Astrocyte of the spinal cord (primary cell): ENCODE measurements around the gene FFAR2.

Experiments used
- DNase-seq: peaks from one replicate; pipeline ENCODE4 v3.0.0; 2011; ENCODE audit warnings: low read depth, low spot score
- H3K4me3 ChIP-seq: 2 replicates; pipeline ENCODE4 v1.5.1; 2011; ENCODE audit warnings: low read depth, mild to moderate bottlenecking, low read length, moderate library complexity
- in situ Hi-C: cut with HindIII; loops from 2 replicates; pipeline ENCODE4 v1.10.0; 2017; ENCODE audit warnings: low sequenced_read_pairs
- TF ChIP-seq, protein P1 (sequence below): IDR thresholded peaks from 2 replicates; pipeline ENCODE4 v1.5.1; 2012; ENCODE audit warnings: low read depth, mild to moderate bottlenecking, low read length, inconsistent platforms

FFAR2 gene

DNA sequence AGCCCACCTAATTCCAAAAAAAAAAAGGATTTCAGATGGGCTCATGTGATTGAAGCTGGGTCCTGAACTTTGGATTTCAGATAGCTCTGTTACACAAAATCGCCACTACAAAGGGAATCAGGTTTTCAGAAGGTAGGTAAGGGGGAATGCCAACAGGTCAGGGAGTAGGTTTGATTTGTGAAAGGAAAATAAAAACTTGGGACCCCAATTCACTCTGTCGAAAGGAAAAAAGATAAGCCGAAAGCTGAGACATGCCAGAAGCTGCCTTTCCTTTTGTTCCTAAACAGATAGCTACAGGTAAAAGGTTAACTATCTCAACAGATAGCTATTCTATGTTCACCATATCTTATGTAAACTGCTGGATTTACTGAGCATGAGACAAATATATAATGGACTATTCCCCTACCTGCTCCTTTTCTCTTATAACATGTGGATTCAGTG lies 38.2 kb downstream of the FFAR2 start:
- in situ Hi-C loops, result no loop called here
- TF ChIP-seq, protein P1, sequence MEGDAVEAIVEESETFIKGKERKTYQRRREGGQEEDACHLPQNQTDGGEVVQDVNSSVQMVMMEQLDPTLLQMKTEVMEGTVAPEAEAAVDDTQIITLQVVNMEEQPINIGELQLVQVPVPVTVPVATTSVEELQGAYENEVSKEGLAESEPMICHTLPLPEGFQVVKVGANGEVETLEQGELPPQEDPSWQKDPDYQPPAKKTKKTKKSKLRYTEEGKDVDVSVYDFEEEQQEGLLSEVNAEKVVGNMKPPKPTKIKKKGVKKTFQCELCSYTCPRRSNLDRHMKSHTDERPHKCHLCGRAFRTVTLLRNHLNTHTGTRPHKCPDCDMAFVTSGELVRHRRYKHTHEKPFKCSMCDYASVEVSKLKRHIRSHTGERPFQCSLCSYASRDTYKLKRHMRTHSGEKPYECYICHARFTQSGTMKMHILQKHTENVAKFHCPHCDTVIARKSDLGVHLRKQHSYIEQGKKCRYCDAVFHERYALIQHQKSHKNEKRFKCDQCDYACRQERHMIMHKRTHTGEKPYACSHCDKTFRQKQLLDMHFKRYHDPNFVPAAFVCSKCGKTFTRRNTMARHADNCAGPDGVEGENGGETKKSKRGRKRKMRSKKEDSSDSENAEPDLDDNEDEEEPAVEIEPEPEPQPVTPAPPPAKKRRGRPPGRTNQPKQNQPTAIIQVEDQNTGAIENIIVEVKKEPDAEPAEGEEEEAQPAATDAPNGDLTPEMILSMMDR, result no peak
- no peak overlapping the region for H3K4me3 ChIP-seq

DNA sequence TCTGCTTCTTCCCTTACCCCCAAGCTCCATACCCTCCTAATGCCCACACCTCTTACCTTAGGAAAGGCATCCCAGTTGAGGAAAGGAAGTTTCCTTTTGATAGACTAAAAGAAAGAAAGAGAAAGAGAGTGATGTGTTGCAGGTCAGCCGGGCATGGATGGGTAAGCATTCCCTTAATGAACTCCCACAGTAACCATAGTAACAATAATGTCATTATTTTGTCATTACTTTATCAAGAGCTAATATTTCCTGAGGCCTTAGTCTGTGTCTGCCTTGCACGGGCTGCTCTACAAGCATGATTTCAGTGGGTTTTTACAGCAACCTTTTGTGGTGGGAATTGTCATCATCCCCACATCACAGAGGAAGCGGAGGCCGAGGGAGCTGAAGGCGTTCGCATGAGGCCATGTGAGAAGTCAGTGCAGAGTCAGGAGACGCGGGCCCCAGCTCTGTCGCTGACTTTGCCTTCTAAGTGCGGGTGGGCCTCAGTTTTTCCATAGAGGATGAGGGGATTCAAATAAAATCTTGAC lies 39.7 kb downstream of the FFAR2 start:
- in situ Hi-C loops, result no loop called here
- TF ChIP-seq, protein P1, result no peak
- no peak overlapping the region for H3K4me3 ChIP-seq
- no peak for DNase-seq

More for the DNA sequence above, 38.2 kb downstream of the FFAR2 start:
- DNase-seq, result no peak

DNA sequence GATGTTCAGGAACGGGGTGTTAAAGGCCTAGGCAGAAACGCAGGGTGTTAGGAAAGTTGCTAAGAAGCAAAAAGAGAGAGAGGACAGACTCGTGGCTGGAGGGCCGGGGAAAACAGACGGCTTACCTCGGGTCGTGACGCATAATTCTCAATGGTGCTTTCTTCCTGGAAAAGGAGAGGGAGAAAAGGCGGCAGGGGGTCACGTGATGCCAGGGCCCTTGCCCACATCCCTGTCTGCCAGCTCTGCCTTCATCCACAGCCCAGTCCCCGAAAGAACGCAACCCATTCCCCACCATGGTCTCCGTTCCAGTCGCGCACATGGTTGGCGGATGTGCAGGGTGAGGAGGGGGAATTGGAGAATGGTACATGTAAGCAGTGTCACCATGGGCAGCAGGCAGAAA lies 40.6 kb downstream of the FFAR2 start:
- in situ Hi-C loops, result no loop called here
- no peak for DNase-seq
- H3K4me3 ChIP-seq, result no peak overlapping the region
- TF ChIP-seq, protein P1, result no peak

DNA sequence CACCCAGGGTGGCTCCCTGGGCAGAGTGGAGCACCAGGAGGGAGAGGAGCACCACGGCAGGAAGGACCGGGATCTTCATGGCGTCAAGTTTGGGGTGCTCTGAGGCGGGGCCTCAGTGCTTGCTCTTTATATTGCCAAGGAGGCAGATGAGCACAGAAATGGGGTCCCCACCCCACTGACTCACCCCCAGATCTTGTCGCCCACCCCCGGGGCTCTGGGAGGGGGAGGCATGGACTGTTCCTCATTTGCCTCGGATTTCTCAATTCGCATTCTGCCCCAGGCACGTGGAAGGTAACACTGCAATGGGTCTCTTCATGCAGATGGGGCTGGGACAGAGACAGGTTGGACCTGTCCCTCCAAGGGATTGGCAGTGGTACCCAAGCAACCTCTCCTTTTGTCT lies 42.3 kb downstream of the FFAR2 start, which contains the start of gene KRTDAP:
KRTDAP (minus strand) TSS at position 101 of the 400 bp plus-strand sequence; CDS start at position 79, 22 bp downstream.
- TF ChIP-seq, protein P1, result no peak
- no peak within 1 kb of the TSS for H3K4me3 ChIP-seq
- in situ Hi-C loops, result no loop called here
- DNase-seq, result no peak

DNA sequence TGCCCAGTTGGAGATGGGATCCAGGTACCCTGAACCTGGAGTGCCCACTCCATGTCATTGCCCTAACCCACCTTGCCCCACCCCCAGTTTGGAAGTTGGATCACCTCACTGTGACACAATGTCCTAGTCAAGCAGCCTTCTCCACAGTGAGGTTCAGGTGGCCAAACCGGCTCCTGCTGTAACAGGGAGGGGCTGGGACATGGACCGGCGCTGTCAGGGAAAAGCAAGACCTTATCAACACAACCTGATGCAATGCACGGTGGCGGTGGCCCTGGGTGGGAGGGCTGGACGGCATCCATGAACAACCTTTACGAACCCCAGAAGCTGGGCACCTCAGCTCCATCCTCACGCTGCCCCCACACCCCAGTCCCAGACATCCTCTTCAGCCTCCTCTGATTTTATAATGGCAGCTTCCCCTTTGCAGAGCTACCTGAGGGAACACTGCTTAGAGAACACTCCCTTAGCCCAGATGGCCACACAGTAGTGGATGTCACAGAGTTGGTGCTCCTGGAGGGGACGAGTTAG lies 43.8 kb downstream of the FFAR2 start:
- no peak for DNase-seq
- TF ChIP-seq, protein P1, result no peak
- in situ Hi-C loops, result no loop called here
- no peak overlapping the region for H3K4me3 ChIP-seq

DNA sequence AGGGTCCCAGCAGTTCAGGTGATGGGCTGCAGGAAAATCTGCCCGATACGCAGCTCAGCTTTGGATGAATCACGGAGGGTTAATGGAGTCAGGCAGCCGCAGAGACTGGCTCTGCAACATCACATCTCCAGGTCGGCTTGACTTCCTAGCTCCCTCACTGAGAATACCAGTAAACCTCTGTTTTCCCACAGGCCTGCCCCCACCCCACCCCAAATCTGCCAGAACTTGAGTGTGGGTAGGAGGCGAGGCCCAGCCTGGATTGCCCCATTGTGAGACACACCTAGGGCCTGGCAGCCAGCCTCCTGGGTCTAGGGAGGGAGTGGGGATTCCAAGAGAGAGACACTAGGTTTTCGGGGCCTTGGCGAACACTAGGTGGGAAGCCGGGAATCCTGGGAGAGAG lies 45.9 kb downstream of the FFAR2 start:
- in situ Hi-C loops, result no loop called here
- TF ChIP-seq, protein P1, result no peak
- no peak overlapping the region for H3K4me3 ChIP-seq
- DNase-seq, result no peak
